ENCODE results near the gene KPNA4. TPM values are rescaled to one million over a fixed set of nuclear protein-coding genes. Genes with fewer than 3 reads are reported as not detected.
A peak's percentile ranks its signal among the peaks of the same experiment; 100 is the strongest.

Gene KPNA4
- total and polyA plus RNA-seq, 2 donors (not counting 3 experiments of a cell fraction or from before 2014, with no cell fraction given), result 12.2 to 70.1 TPM

DNA sequence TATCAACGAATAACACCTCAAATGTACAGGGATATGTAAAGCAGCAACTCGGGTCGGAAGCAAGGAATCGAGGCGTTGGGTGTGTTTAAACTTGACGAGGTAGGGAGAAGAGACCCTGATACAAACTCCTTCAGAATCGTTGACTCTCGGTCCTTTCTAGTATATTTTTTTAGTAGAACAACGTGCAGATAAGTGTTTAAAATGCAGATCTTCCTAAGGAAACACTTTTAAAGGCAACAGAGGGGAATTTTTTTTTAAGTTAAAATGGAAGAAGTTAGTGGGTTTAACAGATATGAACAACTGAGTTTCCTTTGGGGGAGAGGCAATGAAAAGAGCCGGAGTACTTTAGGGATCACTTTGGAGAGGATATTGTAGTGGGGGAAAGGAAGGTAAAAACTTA lies 1.1 kb upstream of the KPNA4 start:
- CTCF ChIA-PET, result interaction anchor here (0.8 to 1.3 kb wide), 3 partner anchors 36 to 390 kb away, joined by 3 read pairs; no protein-coding TSS in a partner anchor
- H3K4me1 ChIP-seq (ENCODE audit: control insufficient read depth, extremely low read depth, insufficient read depth, low read length), result peaks cover 48% of the 10 kb centered on the region
- peak overlapping the region; percentile 62 to 90 (median 89) for H3K4me3 ChIP-seq (replicated peaks in 1 of 3; ENCODE audit: insufficient read depth in 1 of 3, low read depth in 1 of 3, low read length in 3 of 3)
- TF ChIP-seq GATA2 (IDR thresholded peaks at IDR 0.05; ENCODE audit: insufficient read depth, insufficient read length, low read depth, low read length) (no peak), MYC (IDR thresholded peaks at IDR 0.05; ENCODE audit: low read depth, low read length) (no peak), POLR2A (IDR thresholded peaks at IDR 0.05; ENCODE audit: low read depth, low read length) (no peak), POLR2AphosphoS5 (IDR thresholded peaks at IDR 0.05; ENCODE audit: insufficient read depth, low read depth, low read length) (no peak), FOS (IDR thresholded peaks at IDR 0.05; ENCODE audit: borderline replicate concordance, insufficient read depth, low read length) (no peak), EZH2 (IDR thresholded peaks at IDR 0.05; ENCODE audit: borderline replicate concordance, low read depth, low read length, severe bottlenecking) (no peak), JUN (IDR thresholded peaks at IDR 0.05; ENCODE audit: borderline replicate concordance, insufficient read depth, insufficient read length, low read depth) (no peak)
- TF ChIP-seq, protein P1, sequence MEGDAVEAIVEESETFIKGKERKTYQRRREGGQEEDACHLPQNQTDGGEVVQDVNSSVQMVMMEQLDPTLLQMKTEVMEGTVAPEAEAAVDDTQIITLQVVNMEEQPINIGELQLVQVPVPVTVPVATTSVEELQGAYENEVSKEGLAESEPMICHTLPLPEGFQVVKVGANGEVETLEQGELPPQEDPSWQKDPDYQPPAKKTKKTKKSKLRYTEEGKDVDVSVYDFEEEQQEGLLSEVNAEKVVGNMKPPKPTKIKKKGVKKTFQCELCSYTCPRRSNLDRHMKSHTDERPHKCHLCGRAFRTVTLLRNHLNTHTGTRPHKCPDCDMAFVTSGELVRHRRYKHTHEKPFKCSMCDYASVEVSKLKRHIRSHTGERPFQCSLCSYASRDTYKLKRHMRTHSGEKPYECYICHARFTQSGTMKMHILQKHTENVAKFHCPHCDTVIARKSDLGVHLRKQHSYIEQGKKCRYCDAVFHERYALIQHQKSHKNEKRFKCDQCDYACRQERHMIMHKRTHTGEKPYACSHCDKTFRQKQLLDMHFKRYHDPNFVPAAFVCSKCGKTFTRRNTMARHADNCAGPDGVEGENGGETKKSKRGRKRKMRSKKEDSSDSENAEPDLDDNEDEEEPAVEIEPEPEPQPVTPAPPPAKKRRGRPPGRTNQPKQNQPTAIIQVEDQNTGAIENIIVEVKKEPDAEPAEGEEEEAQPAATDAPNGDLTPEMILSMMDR (IDR thresholded peaks at IDR 0.05; ENCODE audit: extremely low read depth in 1 of 2, insufficient read depth in 1 of 2, low read depth in 1 of 2, low read length in 2 of 2), result no peak
- TF ChIP-seq, protein P2, sequence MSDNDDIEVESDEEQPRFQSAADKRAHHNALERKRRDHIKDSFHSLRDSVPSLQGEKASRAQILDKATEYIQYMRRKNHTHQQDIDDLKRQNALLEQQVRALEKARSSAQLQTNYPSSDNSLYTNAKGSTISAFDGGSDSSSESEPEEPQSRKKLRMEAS (IDR thresholded peaks at IDR 0.05; ENCODE audit: insufficient read depth, insufficient read length), result no peak
- peak overlapping the region; percentile 23 for H2AFZ ChIP-seq (ENCODE audit: low read depth, low read length)
- peak overlapping the region; percentile 97 for H3K9ac ChIP-seq (replicated peaks; ENCODE audit: extremely low read depth, insufficient read depth, low read length)
- FAIRE-seq, result no peak
- H3K27ac ChIP-seq (ENCODE audit: insufficient read depth, low read depth, low read length), result peak overlapping the region; percentile 99
- no peaks in the 10 kb centered on the region for H3K9me3 ChIP-seq (replicated peaks; ENCODE audit: control insufficient read depth, insufficient read depth, low read length)
- H3K4me2 ChIP-seq (ENCODE audit: insufficient read depth, low read length), result peak overlapping the region; percentile 98
- DNase-seq (ENCODE audit: low read depth, low spot score), result no peak
- no peaks in the 10 kb centered on the region for H3K27me3 ChIP-seq (ENCODE audit: control insufficient read depth in 2 of 2, insufficient read depth in 2 of 2, low read length in 2 of 2)
- no peaks in the 10 kb centered on the region for H3K9me1 ChIP-seq (replicated peaks; ENCODE audit: control insufficient read depth, extremely low read depth, insufficient read depth, low read length)
- POLR2A ChIA-PET, result interaction anchor here (1.0 to 1.5 kb wide), 4 partner anchors 12 to 469 kb away, joined by 3 to 5 read pairs (median 3); no protein-coding TSS in a partner anchor
- dilution Hi-C loops (cut with MboI; ENCODE audit: extremely low pct_ligation_motif_present, low sequenced_read_pairs), result no loop called here
- intact Hi-C loops (cut with micrococcal nuclease), result loop anchor here (1.0 to 10.0 kb wide), 7 partner anchors 110 to 851 kb away; partner anchors contain the start of gene ARL14
- BruUV-seq (replicated peaks), result TSS peak; percentile 78
- peaks cover 17% of the 10 kb centered on the region for H4K20me1 ChIP-seq (replicated peaks; ENCODE audit: control insufficient read depth, extremely low read depth, insufficient read depth, low read length)
- peaks cover 0 to 1% of the 10 kb centered on the region in 2 experiments for H3K36me3 ChIP-seq (ENCODE audit: control insufficient read depth in 2 of 2, extremely low read depth in 1 of 2, insufficient read depth in 2 of 2, low read length in 2 of 2)
- peaks cover 42% of the 10 kb centered on the region for H3K79me2 ChIP-seq (ENCODE audit: control insufficient read depth, insufficient read depth, low read length)
